AG09309 (cell line): Measurements from ENCODE around the gene TBC1D1.

Experiments used
- DNase-seq: peaks from one replicate; pipeline ENCODE4 v3.0.0-alpha.2; 2010; ENCODE audit warnings: low read depth
- H3K4me3 ChIP-seq: 2 replicates; pipeline ENCODE4 v1.5.1; 2011; ENCODE audit warnings: mild to moderate bottlenecking, low read depth, low read length, moderate library complexity; ENCODE audit not compliant: control insufficient read depth
- CTCF ChIP-seq: IDR thresholded peaks from 2 replicates; pipeline ENCODE4 v1.5.1; 2011; ENCODE audit warnings: mild to moderate bottlenecking, low read depth, low read length, inconsistent platforms; ENCODE audit not compliant: insufficient read depth, control insufficient read depth; ENCODE audit errors: missing control alignments

Gene TBC1D1

GRCh38 chr4:37960098-37960497 is 69.2 kb downstream of the TBC1D1 start, which contains the start of gene PTTG2:
PTTG2 (plus strand) TSS chr4:37960398; CDS start chr4:37960435, 37 bp downstream.
- H3K4me3 ChIP-seq, result no peak within 1 kb of the TSS
- no peak for DNase-seq
- TF ChIP-seq CTCF, result no peak

GRCh38 chr4:37960679-37961450 is 70.0 kb downstream of the TBC1D1 start:
- DNase-seq, result no peak
- TF ChIP-seq CTCF, result no peak
- no peak overlapping the region for H3K4me3 ChIP-seq

- no peak for TF ChIP-seq CTCF
- no peak overlapping the region for H3K4me3 ChIP-seq
- DNase-seq, result no peak
These were observed 74.0 kb downstream of the TBC1D1 start for GRCh38 chr4:37964734-37965457.

GRCh38 chr4:37966044-37966443 is 75.2 kb downstream of the TBC1D1 start:
- no peak overlapping the region for H3K4me3 ChIP-seq
- DNase-seq, result no peak

DNA sequence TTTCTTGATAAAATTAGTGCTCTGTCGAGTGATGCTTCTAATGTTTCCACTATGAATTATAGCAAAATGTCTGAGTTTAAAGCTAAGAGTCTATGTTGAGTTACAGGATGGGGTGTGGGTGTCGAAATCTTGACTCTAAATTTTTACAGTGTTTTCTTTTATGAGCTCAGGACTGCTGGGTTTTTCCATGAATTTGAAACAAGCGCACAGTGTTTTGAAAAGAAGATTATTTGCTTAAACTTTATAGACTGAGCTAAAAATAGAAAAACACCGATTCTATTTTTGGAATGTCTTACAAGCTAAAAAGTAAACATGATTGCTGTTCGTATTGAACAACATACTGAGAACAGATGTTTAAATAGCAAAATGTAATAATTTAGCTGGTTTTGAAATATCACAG is 76.9 kb downstream of the TBC1D1 start:
- H3K4me3 ChIP-seq, result no peak overlapping the region
- peak; percentile 47 for DNase-seq
- TF ChIP-seq CTCF, result no peak

More at GRCh38 chr4:37966044-37966443, 75.2 kb downstream of the TBC1D1 start:
- TF ChIP-seq CTCF, result no peak

- no peak overlapping the region for H3K4me3 ChIP-seq
- DNase-seq, result no peak
- no peak for TF ChIP-seq CTCF
These were observed 77.9 kb downstream of the TBC1D1 start for GRCh38 chr4:37968747-37969146.
